ENCODE measurements around the gene WDR64.
"Not testable (repeated sequence)": the region's sequence is repeated elsewhere in the genome, so short reads cannot be mapped to it uniquely, and the experiment has no call there.

WDR64 gene

DNA sequence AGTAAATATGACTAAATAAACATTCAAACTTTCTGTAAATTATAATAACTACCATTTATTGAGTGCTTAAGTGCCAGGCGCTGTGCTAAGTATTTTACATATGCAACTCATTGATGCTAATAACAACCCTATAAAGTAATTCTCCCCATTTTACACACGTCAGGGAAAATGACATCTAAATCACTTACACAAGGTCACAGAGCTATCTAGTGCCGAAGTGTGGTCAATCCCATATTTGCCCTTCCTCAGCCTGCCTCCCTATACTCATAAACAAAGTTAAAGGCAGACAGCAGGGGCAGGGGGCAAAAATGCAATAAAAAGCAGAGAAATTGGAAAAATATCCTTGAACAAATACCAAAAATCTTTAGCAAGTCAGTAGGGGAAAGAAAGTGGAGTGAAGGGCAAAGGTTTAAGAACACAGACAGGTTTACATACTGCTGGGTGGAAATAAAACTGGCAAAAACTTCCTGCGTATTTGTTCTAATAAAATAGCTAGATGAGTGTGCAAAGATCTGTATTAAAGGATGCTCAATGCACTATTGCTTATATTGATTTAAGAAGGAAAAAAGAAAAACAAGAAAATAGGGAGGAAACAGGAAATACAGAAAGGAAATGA is 72.8 kb downstream of the WDR64 start:
- no peak for FAIRE-seq
- no peak for DNase-seq (ENCODE audit: extremely low spot score, insufficient read length, low read depth)

GRCh38 chr1:241730031-241730430 is 78.0 kb downstream of the WDR64 start:
- DNase-seq (ENCODE audit: extremely low spot score, insufficient read length, low read depth) (no peak), FAIRE-seq (no peak)

DNA sequence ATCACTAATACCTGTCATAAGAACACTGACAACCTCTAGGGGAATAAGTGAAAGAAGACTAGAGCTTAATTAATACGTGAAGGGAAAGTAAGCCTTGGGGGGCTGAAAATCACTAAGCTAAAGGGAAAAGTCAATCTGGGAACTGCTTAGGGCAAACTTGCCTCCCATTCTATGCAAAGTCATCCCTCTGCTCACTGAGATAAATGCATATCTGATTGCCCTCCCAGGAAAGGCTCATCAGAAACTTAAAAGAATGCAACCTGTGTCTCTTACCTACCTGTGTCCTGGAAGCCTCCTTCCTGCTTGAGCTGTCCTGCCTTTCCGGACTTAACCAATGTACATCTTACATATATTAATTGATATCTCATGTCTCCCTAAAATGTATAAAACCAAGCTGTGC is 81.8 kb downstream of the WDR64 start:
- FAIRE-seq: no peak
- no peak for DNase-seq (ENCODE audit: extremely low spot score, insufficient read length, low read depth)

- no peak for FAIRE-seq
- no peak for DNase-seq (ENCODE audit: extremely low spot score, insufficient read length, low read depth)
Measured at GRCh38 chr1:241734533-241734932, 82.5 kb downstream of the WDR64 start.

DNA sequence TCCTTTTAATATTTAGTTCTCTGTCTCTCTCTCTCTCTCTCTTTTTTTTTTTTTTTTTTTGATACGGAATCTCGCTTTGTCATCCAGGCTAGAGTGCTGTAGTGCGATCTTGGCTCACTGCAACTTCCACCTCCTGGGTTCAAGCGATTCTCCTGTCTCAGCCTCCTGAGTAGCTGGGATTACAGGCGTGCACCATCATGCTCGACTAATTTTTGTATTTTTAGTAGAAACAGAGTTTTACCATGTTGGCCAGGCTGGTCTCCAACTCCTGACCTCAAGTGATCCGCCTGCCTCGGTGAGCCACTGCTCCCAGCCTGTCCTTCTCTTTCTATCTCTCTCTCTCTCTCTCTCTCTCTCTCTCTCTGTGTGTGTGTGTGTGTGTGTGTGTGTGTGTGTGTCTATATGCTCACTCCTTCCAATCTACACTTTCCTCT is 83.4 kb downstream of the WDR64 start:
- not testable (repeated sequence) for DNase-seq (ENCODE audit: extremely low spot score, insufficient read length, low read depth); FAIRE-seq

GRCh38 chr1:241736387-241736786 is 84.3 kb downstream of the WDR64 start:
- DNase-seq (ENCODE audit: extremely low spot score, insufficient read length, low read depth): no peak
- FAIRE-seq: no peak

DNA sequence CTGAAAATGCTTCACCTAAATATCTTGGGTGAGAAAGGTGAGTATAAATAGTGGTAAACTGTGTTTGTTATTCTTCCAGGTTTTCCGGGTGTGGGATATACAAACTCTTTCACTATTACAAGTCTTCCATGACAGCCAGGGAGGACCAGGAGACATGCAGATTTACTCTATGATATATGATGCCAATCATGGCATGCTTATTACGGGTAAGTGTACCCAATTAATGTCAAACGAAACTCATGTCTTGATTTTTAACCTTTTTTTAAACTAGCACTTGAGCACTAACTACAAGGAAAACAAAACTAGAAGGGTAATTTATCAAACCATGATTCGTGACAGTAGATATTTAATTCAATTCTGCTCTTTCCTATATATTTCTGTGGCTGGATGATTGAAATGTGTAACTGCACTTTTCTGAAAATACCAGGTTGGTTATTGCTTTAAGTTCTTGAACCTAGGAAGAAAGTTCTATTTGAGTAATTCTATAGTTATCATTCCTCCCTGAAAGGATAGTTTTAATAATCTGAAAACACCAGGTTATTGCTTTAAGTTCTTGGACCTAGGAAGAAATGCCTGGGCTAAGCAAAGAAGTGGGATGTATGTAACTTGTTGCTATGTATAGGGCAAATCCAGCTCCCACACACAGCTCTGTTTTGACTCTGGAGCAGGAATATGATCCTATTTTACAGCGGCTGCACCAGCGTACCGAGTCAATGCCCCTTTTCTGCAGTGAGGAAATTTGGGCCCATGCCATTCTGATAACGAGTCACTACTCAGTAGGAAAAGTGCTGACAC is 86.4 kb downstream of the WDR64 start:
- FAIRE-seq (no peak), DNase-seq (ENCODE audit: extremely low spot score, insufficient read length, low read depth) (no peak)

- FAIRE-seq: no peak
- DNase-seq (ENCODE audit: extremely low spot score, insufficient read length, low read depth): no peak
Measured at GRCh38 chr1:241742084-241742483, 90.0 kb downstream of the WDR64 start.

GRCh38 chr1:241744591-241744990 is 92.5 kb downstream of the WDR64 start:
- no peak for FAIRE-seq
- DNase-seq (ENCODE audit: extremely low spot score, insufficient read length, low read depth): no peak

- no peak for FAIRE-seq
- no peak for DNase-seq (ENCODE audit: extremely low spot score, insufficient read length, low read depth)
Measured at GRCh38 chr1:241747992-241748391, 95.9 kb downstream of the WDR64 start.

GRCh38 chr1:241749041-241749944 is 97.2 kb downstream of the WDR64 start:
- no peak for DNase-seq (ENCODE audit: extremely low spot score, insufficient read length, low read depth)
- FAIRE-seq: no peak

DNA sequence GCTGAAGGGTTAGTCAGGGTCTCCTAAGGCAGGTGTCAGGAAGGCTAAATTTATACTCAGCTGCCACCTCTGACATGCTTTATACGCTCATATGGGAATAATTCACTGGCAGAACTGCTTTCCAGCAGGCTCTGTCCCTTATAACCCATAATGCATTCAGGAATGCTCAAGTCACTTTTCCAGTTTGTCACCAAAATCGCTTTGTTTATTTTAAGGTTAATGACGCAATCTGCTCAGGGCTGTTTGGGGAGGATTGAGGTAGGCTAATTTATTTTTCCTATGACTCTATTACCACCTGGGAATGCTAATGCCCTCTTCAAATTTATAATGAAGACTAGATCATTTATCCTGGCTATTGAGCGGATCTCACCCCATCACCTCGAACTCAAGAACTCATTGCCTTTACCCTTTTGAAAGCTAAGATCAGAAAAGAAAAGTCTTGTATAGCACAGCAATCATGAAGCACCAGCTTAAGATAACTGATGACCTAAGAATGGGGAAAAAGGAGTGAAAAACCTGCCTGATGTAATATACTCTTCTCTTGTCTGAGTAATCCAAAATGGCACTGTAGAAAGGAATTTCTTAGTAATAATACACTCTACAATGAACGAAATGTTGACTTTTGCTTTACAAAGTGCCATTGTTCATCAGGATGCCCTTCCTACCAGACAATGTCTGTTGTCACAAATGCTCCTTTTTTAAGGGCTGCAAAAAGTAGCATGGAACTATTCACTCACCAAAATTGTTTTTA is 98.0 kb downstream of the WDR64 start:
- FAIRE-seq (no peak), DNase-seq (ENCODE audit: extremely low spot score, insufficient read length, low read depth) (no peak)

GRCh38 chr1:241751524-241751923 is 99.4 kb downstream of the WDR64 start:
- FAIRE-seq (no peak), DNase-seq (ENCODE audit: extremely low spot score, insufficient read length, low read depth) (no peak)

GRCh38 chr1:241762713-241763339 is 110.7 kb downstream of the WDR64 start:
- FAIRE-seq: no peak
- DNase-seq (ENCODE audit: extremely low spot score, insufficient read length, low read depth): no peak

- DNase-seq (ENCODE audit: extremely low spot score, insufficient read length, low read depth) (no peak), FAIRE-seq (no peak)
Measured at GRCh38 chr1:241765390-241765789, 113.3 kb downstream of the WDR64 start.

GRCh38 chr1:241767737-241768136 is 115.7 kb downstream of the WDR64 start:
- DNase-seq (ENCODE audit: extremely low spot score, insufficient read length, low read depth) (no peak), FAIRE-seq (no peak)

- DNase-seq (ENCODE audit: extremely low spot score, insufficient read length, low read depth): no peak
- no peak for FAIRE-seq
Measured at GRCh38 chr1:241770115-241770514, 118.0 kb downstream of the WDR64 start.

- FAIRE-seq: no peak
- DNase-seq (ENCODE audit: extremely low spot score, insufficient read length, low read depth): no peak
Measured at GRCh38 chr1:241771117-241771516, 119.0 kb downstream of the WDR64 start.

- DNase-seq (ENCODE audit: extremely low spot score, insufficient read length, low read depth) (no peak), FAIRE-seq (no peak)
Measured at GRCh38 chr1:241772932-241773500, 120.9 kb downstream of the WDR64 start.
